SK-N-SH treated with all-trans-retinoic acid at 6 μM for 48 hours (cell line): ENCODE results near the gene RPS6KB2.

Source experiments
- ARNTL ChIP-seq: fragments of 450-650 bp; formaldehyde crosslinking; IDR thresholded peaks from 2 replicates; pipeline ENCODE4 v1.5.0; 2020; ENCODE audit warnings: low read depth, mild to moderate bottlenecking, moderate library complexity, borderline replicate concordance
- OSR1 ChIP-seq: fragments of 250-450 bp; sonication (Bioruptor Pico); IDR thresholded peaks from 2 replicates; pipeline ENCODE4 v1.8.0; 2022; ENCODE audit warnings: moderate library complexity, mild to moderate bottlenecking, inconsistent platforms
- POU6F1 ChIP-seq: fragments of 250-450 bp; sonication (Bioruptor Pico); IDR thresholded peaks from 2 replicates; pipeline ENCODE4 v1.8.0; 2021; ENCODE audit warnings: low read depth, mild to moderate bottlenecking, moderate library complexity, borderline replicate concordance
- PPARA ChIP-seq: fragments of 250-450 bp; sonication (Bioruptor Pico); IDR thresholded peaks from 2 replicates; pipeline ENCODE4 v1.5.0; 2020; ENCODE audit warnings: mild to moderate bottlenecking, borderline replicate concordance
- TOX ChIP-seq: fragments of 250-450 bp; sonication (Bioruptor Pico); IDR thresholded peaks from 2 replicates; pipeline ENCODE4 v1.8.0; 2021; ENCODE audit warnings: mild to moderate bottlenecking, moderate library complexity, borderline replicate concordance
- ZFP30 ChIP-seq: fragments of 450-650 bp; formaldehyde crosslinking; IDR thresholded peaks from 2 replicates; pipeline ENCODE4 v1.5.0; 2022; ENCODE audit warnings: mild to moderate bottlenecking, moderate library complexity
- ZNF565 ChIP-seq: fragments of 450-650 bp; formaldehyde crosslinking; conservative IDR thresholded peaks from 2 replicates; pipeline ENCODE4 v1.5.0; 2020; ENCODE audit warnings: low read depth, mild to moderate bottlenecking, moderate library complexity
- TF ChIP-seq, protein P1 (sequence below): fragments of 250-450 bp; sonication (Bioruptor Pico); IDR thresholded peaks from 2 replicates; pipeline ENCODE4 v1.8.0; 2020; ENCODE audit warnings: mild to moderate bottlenecking, moderate library complexity, borderline replicate concordance
- TF ChIP-seq, protein P2 (sequence below): fragments of 250-450 bp; sonication (Bioruptor Pico); IDR thresholded peaks from 2 replicates; pipeline ENCODE4 v1.5.1; 2021; ENCODE audit warnings: mild to moderate bottlenecking, moderate library complexity

DNA sequence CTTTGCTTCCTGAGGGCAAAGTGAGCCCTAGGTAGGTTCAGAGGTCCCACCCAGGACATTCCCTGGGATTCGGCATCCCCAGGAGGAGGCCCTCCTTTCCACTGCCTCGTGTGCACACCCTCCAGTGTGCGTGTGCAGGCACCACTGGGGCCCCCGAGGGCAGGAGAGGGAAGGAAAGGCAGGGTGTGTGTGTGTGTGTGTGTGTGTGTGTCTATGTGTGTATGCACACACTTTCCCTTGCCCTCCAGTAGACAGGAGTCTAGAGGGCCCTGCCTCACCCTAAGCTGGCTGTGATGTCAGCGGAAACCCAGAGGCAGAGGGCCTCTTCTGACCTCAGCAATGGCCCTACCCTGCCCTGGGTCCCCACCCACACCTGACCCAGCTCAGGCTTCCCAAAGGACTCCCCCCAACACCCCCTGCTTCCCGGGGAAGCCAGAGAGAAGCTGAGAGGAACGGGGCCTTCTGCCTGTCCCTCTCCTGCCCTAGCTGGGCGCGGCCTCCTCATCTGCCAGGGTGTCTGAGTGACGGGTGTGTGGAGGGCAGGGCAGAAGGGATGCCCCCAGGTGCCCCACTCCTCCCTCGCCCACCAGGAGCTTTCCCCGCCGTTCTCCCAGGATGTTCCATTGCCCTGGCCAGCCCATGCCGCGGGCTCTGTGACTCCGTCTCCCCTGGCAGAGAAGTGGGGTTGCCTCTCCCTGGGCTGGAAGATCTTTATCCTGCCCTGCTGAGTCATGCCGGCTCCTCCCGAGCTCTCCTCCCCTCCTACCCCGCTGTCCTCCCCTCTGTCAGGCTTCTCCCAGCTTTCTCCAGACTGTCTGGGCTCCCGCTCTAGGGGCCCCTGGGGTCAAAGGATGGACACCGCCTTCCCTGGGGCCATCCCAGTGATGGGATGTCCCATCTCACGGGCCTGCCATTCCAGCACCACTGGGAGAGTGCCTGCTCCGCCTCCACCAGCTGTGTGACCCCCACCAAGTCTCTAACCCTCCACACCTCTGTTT is 48.9 kb upstream of the RPS6KB2 start:
- TF ChIP-seq ARNTL (CRISPR knock-in tag), result no peak
- TF ChIP-seq TOX (CRISPR knock-in tag), result no peak
- TF ChIP-seq, protein P1, sequence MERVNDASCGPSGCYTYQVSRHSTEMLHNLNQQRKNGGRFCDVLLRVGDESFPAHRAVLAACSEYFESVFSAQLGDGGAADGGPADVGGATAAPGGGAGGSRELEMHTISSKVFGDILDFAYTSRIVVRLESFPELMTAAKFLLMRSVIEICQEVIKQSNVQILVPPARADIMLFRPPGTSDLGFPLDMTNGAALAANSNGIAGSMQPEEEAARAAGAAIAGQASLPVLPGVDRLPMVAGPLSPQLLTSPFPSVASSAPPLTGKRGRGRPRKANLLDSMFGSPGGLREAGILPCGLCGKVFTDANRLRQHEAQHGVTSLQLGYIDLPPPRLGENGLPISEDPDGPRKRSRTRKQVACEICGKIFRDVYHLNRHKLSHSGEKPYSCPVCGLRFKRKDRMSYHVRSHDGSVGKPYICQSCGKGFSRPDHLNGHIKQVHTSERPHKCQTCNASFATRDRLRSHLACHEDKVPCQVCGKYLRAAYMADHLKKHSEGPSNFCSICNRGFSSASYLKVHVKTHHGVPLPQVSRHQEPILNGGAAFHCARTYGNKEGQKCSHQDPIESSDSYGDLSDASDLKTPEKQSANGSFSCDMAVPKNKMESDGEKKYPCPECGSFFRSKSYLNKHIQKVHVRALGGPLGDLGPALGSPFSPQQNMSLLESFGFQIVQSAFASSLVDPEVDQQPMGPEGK (CRISPR knock-in tag), result no peak
- TF ChIP-seq OSR1 (CRISPR knock-in tag), result no peak
- no peak for TF ChIP-seq POU6F1
- TF ChIP-seq, protein P2, sequence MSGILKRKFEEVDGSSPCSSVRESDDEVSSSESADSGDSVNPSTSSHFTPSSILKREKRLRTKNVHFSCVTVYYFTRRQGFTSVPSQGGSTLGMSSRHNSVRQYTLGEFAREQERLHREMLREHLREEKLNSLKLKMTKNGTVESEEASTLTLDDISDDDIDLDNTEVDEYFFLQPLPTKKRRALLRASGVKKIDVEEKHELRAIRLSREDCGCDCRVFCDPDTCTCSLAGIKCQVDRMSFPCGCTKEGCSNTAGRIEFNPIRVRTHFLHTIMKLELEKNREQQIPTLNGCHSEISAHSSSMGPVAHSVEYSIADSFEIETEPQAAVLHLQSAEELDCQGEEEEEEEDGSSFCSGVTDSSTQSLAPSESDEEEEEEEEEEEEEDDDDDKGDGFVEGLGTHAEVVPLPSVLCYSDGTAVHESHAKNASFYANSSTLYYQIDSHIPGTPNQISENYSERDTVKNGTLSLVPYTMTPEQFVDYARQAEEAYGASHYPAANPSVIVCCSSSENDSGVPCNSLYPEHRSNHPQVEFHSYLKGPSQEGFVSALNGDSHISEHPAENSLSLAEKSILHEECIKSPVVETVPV (CRISPR knock-in tag), result no peak
- no peak for TF ChIP-seq ZFP30 (CRISPR knock-in tag)
- no peak for TF ChIP-seq ZNF565 (CRISPR knock-in tag)
- no peak for TF ChIP-seq PPARA (CRISPR knock-in tag)
